ENCODE results near the gene PRKN. TPM values are rescaled to one million over a fixed set of nuclear protein-coding genes. Genes with fewer than 3 reads are reported as not detected.

The PRKN gene
- total and polyA plus RNA-seq, 2 experiments from 2014 or later = 0.10 to 0.84 TPM

DNA sequence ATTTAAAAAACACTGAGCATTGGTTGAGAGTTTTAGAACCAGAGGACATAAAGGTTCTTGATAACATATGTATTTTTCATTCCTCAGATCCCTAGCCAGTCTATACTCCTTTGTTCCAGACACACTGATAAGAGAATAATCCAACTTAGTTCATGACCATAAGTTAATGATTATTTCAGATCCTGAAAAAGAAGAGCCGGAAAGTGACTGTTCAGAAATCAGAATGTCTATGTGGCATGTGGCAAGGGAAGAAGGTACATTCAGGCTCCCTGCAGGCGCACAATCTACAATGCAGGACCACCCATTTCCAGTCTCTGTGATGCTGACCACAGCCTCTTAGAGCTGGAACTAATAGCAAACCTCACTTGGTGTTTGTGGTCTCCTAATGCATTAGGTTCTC is 787.0 kb downstream of the PRKN start:
- no peaks in the 10 kb centered on the region for H3F3A ChIP-seq (replicated peaks; ENCODE audit: low read depth)
- peaks cover 11% of the 10 kb centered on the region for H3K4me1 ChIP-seq (ENCODE audit: insufficient read depth)
- no peak overlapping the region for H3K4me2 ChIP-seq
- ATAC-seq = no peak
- H3K9me2 ChIP-seq (ENCODE audit: insufficient read depth) = no peaks in the 10 kb centered on the region
- Mint-ChIP-seq H3K4me1 (peaks cover 16% of the 10 kb centered on the region), H3K27me3 (ENCODE audit: insufficient read depth, low read depth, poor library complexity) (peaks cover 3% of the 10 kb centered on the region), H3K9me3 (peaks cover 5% of the 10 kb centered on the region; the same call in 2 of the 3 replicates), H3K4me3 (no peak overlapping the region), H3K27ac (no peak overlapping the region), H3K36me3 (ENCODE audit: low read depth) (peaks cover 4% of the 10 kb centered on the region; the same call in 2 of the 3 replicates)
- no peak overlapping the region for H3K27ac ChIP-seq (ENCODE audit: low read depth)
- no peak for DNase-seq (ENCODE audit: low spot score)
- no peak for TF ChIP-seq ZNF462 (CRISPR knock-in tag; IDR thresholded peaks at IDR 0.05)
- no peak for TF ChIP-seq EZH2 (IDR thresholded peaks at IDR 0.05; ENCODE audit: low read depth, unreplicated experiment)
- no peak for TF ChIP-seq EZH2phosphoT487 (IDR thresholded peaks at IDR 0.05; ENCODE audit: unreplicated experiment)
- no peak for TF ChIP-seq STAT1 (IDR thresholded peaks at IDR 0.05; ENCODE audit: unreplicated experiment)
- no peak for TF ChIP-seq JUNB (IDR thresholded peaks at IDR 0.05; ENCODE audit: unreplicated experiment)
- no peak for TF ChIP-seq ZNF331 (CRISPR knock-in tag; IDR thresholded peaks at IDR 0.05; ENCODE audit: low read depth)
- no peak for TF ChIP-seq NANOG (IDR thresholded peaks at IDR 0.05; ENCODE audit: borderline replicate concordance)
- no peak for TF ChIP-seq REST (IDR thresholded peaks at IDR 0.05; ENCODE audit: unreplicated experiment)
- TF ChIP-seq, protein P1, sequence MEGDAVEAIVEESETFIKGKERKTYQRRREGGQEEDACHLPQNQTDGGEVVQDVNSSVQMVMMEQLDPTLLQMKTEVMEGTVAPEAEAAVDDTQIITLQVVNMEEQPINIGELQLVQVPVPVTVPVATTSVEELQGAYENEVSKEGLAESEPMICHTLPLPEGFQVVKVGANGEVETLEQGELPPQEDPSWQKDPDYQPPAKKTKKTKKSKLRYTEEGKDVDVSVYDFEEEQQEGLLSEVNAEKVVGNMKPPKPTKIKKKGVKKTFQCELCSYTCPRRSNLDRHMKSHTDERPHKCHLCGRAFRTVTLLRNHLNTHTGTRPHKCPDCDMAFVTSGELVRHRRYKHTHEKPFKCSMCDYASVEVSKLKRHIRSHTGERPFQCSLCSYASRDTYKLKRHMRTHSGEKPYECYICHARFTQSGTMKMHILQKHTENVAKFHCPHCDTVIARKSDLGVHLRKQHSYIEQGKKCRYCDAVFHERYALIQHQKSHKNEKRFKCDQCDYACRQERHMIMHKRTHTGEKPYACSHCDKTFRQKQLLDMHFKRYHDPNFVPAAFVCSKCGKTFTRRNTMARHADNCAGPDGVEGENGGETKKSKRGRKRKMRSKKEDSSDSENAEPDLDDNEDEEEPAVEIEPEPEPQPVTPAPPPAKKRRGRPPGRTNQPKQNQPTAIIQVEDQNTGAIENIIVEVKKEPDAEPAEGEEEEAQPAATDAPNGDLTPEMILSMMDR (conservative IDR thresholded peaks at IDR 0.05; ENCODE audit: low read depth in 2 of 2) = no peak
- TF ChIP-seq ZNF114 (CRISPR knock-in tag; IDR thresholded peaks at IDR 0.05) = no peak
- TF ChIP-seq POLR2AphosphoS5 (IDR thresholded peaks at IDR 0.05; ENCODE audit: low read depth) = no peak
- TF ChIP-seq CREB1 (CRISPR knock-in tag; IDR thresholded peaks at IDR 0.05; ENCODE audit: low read depth) = no peak
- TF ChIP-seq, protein P2, sequence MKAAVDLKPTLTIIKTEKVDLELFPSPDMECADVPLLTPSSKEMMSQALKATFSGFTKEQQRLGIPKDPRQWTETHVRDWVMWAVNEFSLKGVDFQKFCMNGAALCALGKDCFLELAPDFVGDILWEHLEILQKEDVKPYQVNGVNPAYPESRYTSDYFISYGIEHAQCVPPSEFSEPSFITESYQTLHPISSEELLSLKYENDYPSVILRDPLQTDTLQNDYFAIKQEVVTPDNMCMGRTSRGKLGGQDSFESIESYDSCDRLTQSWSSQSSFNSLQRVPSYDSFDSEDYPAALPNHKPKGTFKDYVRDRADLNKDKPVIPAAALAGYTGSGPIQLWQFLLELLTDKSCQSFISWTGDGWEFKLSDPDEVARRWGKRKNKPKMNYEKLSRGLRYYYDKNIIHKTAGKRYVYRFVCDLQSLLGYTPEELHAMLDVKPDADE (IDR thresholded peaks at IDR 0.05) = no peak
- no peak overlapping the region for H3K4me3 ChIP-seq
- no peaks in the 10 kb centered on the region for H3K79me2 ChIP-seq (replicated peaks; ENCODE audit: insufficient read depth)
- H3K27me3 ChIP-seq (ENCODE audit: insufficient read depth) = no peaks in the 10 kb centered on the region
- H3K36me3 ChIP-seq (ENCODE audit: insufficient read depth) = no peaks in the 10 kb centered on the region; the same call in 1 of the 2 replicates
- H2AFZ ChIP-seq = no peak overlapping the region
- no peaks in the 10 kb centered on the region for H4K20me1 ChIP-seq (replicated peaks; ENCODE audit: insufficient read depth)

All from GM23338 (cell line).